Hematopoietic multipotent progenitor cell (in vitro differentiated cells): ENCODE data around the gene CLIC5. TPM values are rescaled to one million over a fixed set of nuclear protein-coding genes. Genes with fewer than 3 reads are reported as not detected.

ENCODE experiments used
- DNase-seq, 3 donors: peaks; one replicate each; pipeline ENCODE4 v3.0.0-alpha.2; 2011 to 2015; ENCODE audit warnings: low read depth in 2 of 3, low spot score in 2 of 3
- total RNA-seq: library from RNA; depleted of rRNA; stranded (reverse); fragments of >200 nt; gene quantifications from one replicate; pipeline ENCODE4 v1.2.3, GENCODE V29; 2012

CLIC5 gene
- total RNA-seq, 1 donor, result under 0.01 TPM

- DNase-seq, result no peak
These were observed 21.3 kb upstream of the CLIC5 start for GRCh38 chr6:46036911-46037310.

- DNase-seq, result no peak
These were observed 19.6 kb upstream of the CLIC5 start for GRCh38 chr6:46035242-46035641.

- no peak for DNase-seq
These were observed 16.7 kb upstream of the CLIC5 start for GRCh38 chr6:46032110-46032998.

- DNase-seq, result no peak
These were observed 13.9 kb upstream of the CLIC5 start for GRCh38 chr6:46029602-46030001.

- no peak for DNase-seq
These were observed 10.6 kb upstream of the CLIC5 start for GRCh38 chr6:46026307-46026706.

- DNase-seq, result no peak
These were observed 9.9 kb upstream of the CLIC5 start for GRCh38 chr6:46025573-46025972.

- no peak for DNase-seq
These were observed 8.6 kb upstream of the CLIC5 start for GRCh38 chr6:46024124-46024769.

GRCh38 chr6:46023216-46023915 lies 7.7 kb upstream of the CLIC5 start:
- no peak for DNase-seq

- DNase-seq, result no peak
These were observed 6.7 kb upstream of the CLIC5 start for GRCh38 chr6:46022106-46022948.

GRCh38 chr6:46017726-46018125 lies 2.1 kb upstream of the CLIC5 start:
- DNase-seq, result no peak

GRCh38 chr6:46016063-46016608 lies 476 bp upstream of the CLIC5 start:
- DNase-seq, result no peak

GRCh38 chr6:46014511-46015118 lies 1.0 kb downstream of the CLIC5 start:
- peak in 1 of 3 donors; percentile 11 for DNase-seq

- no peak for DNase-seq
These were observed 1.6 kb downstream of the CLIC5 start for GRCh38 chr6:46014046-46014445.

- DNase-seq, result no peak
These were observed 2.0 kb downstream of the CLIC5 start for GRCh38 chr6:46013639-46014038.

GRCh38 chr6:46012834-46013233 lies 2.8 kb downstream of the CLIC5 start:
- DNase-seq, result no peak

- peak; percentile 25 to 69 (median 34) for DNase-seq
These were observed 4.2 kb downstream of the CLIC5 start for GRCh38 chr6:46011188-46012085.

GRCh38 chr6:46010771-46011170 lies 4.9 kb downstream of the CLIC5 start:
- no peak for DNase-seq

GRCh38 chr6:46010270-46010669 lies 5.4 kb downstream of the CLIC5 start:
- no peak for DNase-seq

GRCh38 chr6:46002264-46002663 lies 13.4 kb downstream of the CLIC5 start:
- no peak for DNase-seq
